ENCODE measurements around the gene LZTS3. TPM values are rescaled to one million over a fixed set of nuclear protein-coding genes. Genes with fewer than 3 reads are reported as not detected.
"Not testable (repeated sequence)": the region's sequence is repeated elsewhere in the genome, so short reads cannot be mapped to it uniquely, and the experiment has no call there.

Gene LZTS3
- total and polyA plus RNA-seq, 3 experiments from 2014 or later, result 0.35 to 1.0 (median 0.97) TPM

GRCh38 chr20:3121955-3122610 is 51.3 kb downstream of the LZTS3 start:
- ChIA-PET CTCF (no interaction called here), POLR2A (no interaction called here)
- DNase-seq, result no peak

GRCh38 chr20:3121271-3121911 is 52.0 kb downstream of the LZTS3 start:
- DNase-seq, result peak in 2 of 5 donors; percentile 17 to 72
- Histone ChIP-seq H3K4me3 (ENCODE audit: low read length) (peak overlapping the region; percentile 53), H3K27me3 (ENCODE audit: insufficient read depth, low read length, poor library complexity, severe bottlenecking) (no peaks in the 10 kb centered on the region), H3K4me1 (ENCODE audit: insufficient read depth, low read length) (peaks cover 34% of the 10 kb centered on the region), H3K27ac (ENCODE audit: low read depth, low read length) (no peak overlapping the region), H3K9me3 (ENCODE audit: low read length) (no peaks in the 10 kb centered on the region), H3K36me3 (ENCODE audit: insufficient read depth, low read length) (no peaks in the 10 kb centered on the region)
- Mint-ChIP-seq H3K36me3 (peaks cover 3 to 44% (median 17%) of the 10 kb centered on the region in 3 donors), H3K27ac (peak overlapping the region; percentile 38 to 93 (median 80)), H3K4me1 (peaks cover 25 to 37% (median 35%) of the 10 kb centered on the region in 3 donors), H3K4me3 (peak overlapping the region in 3 of 7 donors; percentile 51 to 58 (median 55)), H3K9me3 (peaks cover 0 to 2% (median 0%) of the 10 kb centered on the region in 5 donors), H3K27me3 (no peaks in the 10 kb centered on the region)
- POLR2A ChIA-PET, result no interaction called here
- CTCF ChIA-PET, result interaction anchor here (0.9 kb wide), 1 partner anchor 68 kb away, joined by 3 read pairs; no protein-coding TSS in a partner anchor

More at GRCh38 chr20:3121955-3122610, 51.3 kb downstream of the LZTS3 start:
- Histone ChIP-seq H3K36me3 (ENCODE audit: insufficient read depth, low read length) (no peaks in the 10 kb centered on the region), H3K4me1 (ENCODE audit: insufficient read depth, low read length) (peaks cover 34% of the 10 kb centered on the region), H3K4me3 (ENCODE audit: low read length) (peak overlapping the region; percentile 53), H3K9me3 (ENCODE audit: low read length) (no peaks in the 10 kb centered on the region), H3K27me3 (ENCODE audit: insufficient read depth, low read length, poor library complexity, severe bottlenecking) (no peaks in the 10 kb centered on the region), H3K27ac (ENCODE audit: low read depth, low read length) (no peak overlapping the region)
- H3K27me3 Mint-ChIP-seq, result no peaks in the 10 kb centered on the region
- peaks cover 25 to 35% (median 35%) of the 10 kb centered on the region in 3 donors for H3K4me1 Mint-ChIP-seq
- H3K36me3 Mint-ChIP-seq, result peaks cover 3 to 43% (median 17%) of the 10 kb centered on the region in 3 donors
- H3K4me3 Mint-ChIP-seq, result no peak overlapping the region
- H3K9me3 Mint-ChIP-seq, result peaks cover 0 to 2% (median 0%) of the 10 kb centered on the region in 5 donors
- H3K27ac Mint-ChIP-seq, result peak overlapping the region in 6 of 8 donors; percentile 47 to 93 (median 80)

GRCh38 chr20:3119044-3119443 is 54.3 kb downstream of the LZTS3 start:
- no peak overlapping the region for H3K4me3 ChIP-seq (ENCODE audit: low read length)
- no peak overlapping the region for H3K27ac Mint-ChIP-seq
- peaks cover 3 to 53% (median 20%) of the 10 kb centered on the region in 3 donors for H3K36me3 Mint-ChIP-seq
- no peak overlapping the region for H3K4me3 Mint-ChIP-seq
- peaks cover 0 to 2% (median 0%) of the 10 kb centered on the region in 5 donors for H3K9me3 Mint-ChIP-seq
- no peak for DNase-seq
- peaks cover 34% of the 10 kb centered on the region for H3K4me1 ChIP-seq (ENCODE audit: insufficient read depth, low read length)
- H3K27ac ChIP-seq (ENCODE audit: low read depth, low read length), result no peak overlapping the region
- H3K27me3 ChIP-seq (ENCODE audit: insufficient read depth, low read length, poor library complexity, severe bottlenecking), result no peaks in the 10 kb centered on the region
- CTCF ChIA-PET, result interaction anchor here (0.6 kb wide), 1 partner anchor 33 kb away, joined by 3 read pairs; no protein-coding TSS in a partner anchor
- H3K4me1 Mint-ChIP-seq, result peaks cover 26 to 45% (median 39%) of the 10 kb centered on the region in 3 donors
- POLR2A ChIA-PET, result no interaction called here
- H3K9me3 ChIP-seq (ENCODE audit: low read length), result no peaks in the 10 kb centered on the region
- H3K27me3 Mint-ChIP-seq, result no peaks in the 10 kb centered on the region
- H3K36me3 ChIP-seq (ENCODE audit: insufficient read depth, low read length), result no peaks in the 10 kb centered on the region

GRCh38 chr20:3117839-3118379 is 55.4 kb downstream of the LZTS3 start:
- H3K4me3 ChIP-seq (ENCODE audit: low read length); H3K36me3 ChIP-seq (ENCODE audit: insufficient read depth, low read length); H3K4me3 Mint-ChIP-seq; H3K27me3 ChIP-seq (ENCODE audit: insufficient read depth, low read length, poor library complexity, severe bottlenecking); POLR2A ChIA-PET; H3K27me3 Mint-ChIP-seq; H3K27ac ChIP-seq (ENCODE audit: low read depth, low read length); H3K9me3 ChIP-seq (ENCODE audit: low read length); H3K9me3 Mint-ChIP-seq: not testable (repeated sequence)
- DNase-seq, result peak in 2 of 5 donors; percentile 18 to 52
- H3K27ac Mint-ChIP-seq, result peak overlapping the region in 2 of 8 donors; percentile 43 to 46
- H3K4me1 Mint-ChIP-seq, result peaks cover 19 to 36% (median 29%) of the 10 kb centered on the region in 3 donors
- H3K36me3 Mint-ChIP-seq, result peaks cover 6 to 56% (median 21%) of the 10 kb centered on the region in 3 donors
- CTCF ChIA-PET, result interaction anchor here (0.6 to 1.8 kb wide), 4 partner anchors 12 to 261 kb away, joined by 3 to 6 read pairs (median 4); no protein-coding TSS in a partner anchor
- H3K4me1 ChIP-seq (ENCODE audit: insufficient read depth, low read length), result peaks cover 25% of the 10 kb centered on the region

- H3K36me3 Mint-ChIP-seq, result peaks cover 8 to 50% (median 9%) of the 10 kb centered on the region in 3 donors
- H3K27ac ChIP-seq (ENCODE audit: low read depth, low read length), result no peak overlapping the region
Measured at GRCh38 chr20:3116341-3116740, 57.0 kb downstream of the LZTS3 start.

GRCh38 chr20:3115190-3116107 is 57.9 kb downstream of the LZTS3 start:
- H3K4me1 Mint-ChIP-seq, result peaks cover 3 to 13% (median 4%) of the 10 kb centered on the region in 3 donors
- no peaks in the 10 kb centered on the region for H3K27me3 ChIP-seq (ENCODE audit: insufficient read depth, low read length, poor library complexity, severe bottlenecking)
- no peaks in the 10 kb centered on the region for H3K36me3 ChIP-seq (ENCODE audit: insufficient read depth, low read length)
- H3K4me3 Mint-ChIP-seq, result no peak overlapping the region
- peak overlapping the region in 1 of 8 donors; percentile 94 for H3K27ac Mint-ChIP-seq
- H3K4me3 ChIP-seq (ENCODE audit: low read length), result no peak overlapping the region
- H3K27ac ChIP-seq (ENCODE audit: low read depth, low read length), result no peak overlapping the region
- no peaks in the 10 kb centered on the region for H3K4me1 ChIP-seq (ENCODE audit: insufficient read depth, low read length)
- no peaks in the 10 kb centered on the region for H3K9me3 Mint-ChIP-seq
- DNase-seq, result peak in 2 of 5 donors; percentile 21 to 49
- ChIA-PET POLR2A (no interaction called here), CTCF (interaction anchor here (0.6 to 2.8 kb wide), 7 partner anchors 8 to 1822 kb away, joined by 3 to 18 read pairs (median 4); no protein-coding TSS in a partner anchor)
- peaks cover 6 to 49% (median 11%) of the 10 kb centered on the region in 3 donors for H3K36me3 Mint-ChIP-seq
- H3K27me3 Mint-ChIP-seq, result peaks cover 0 to 1% of the 10 kb centered on the region in 2 donors
- H3K9me3 ChIP-seq (ENCODE audit: low read length), result no peaks in the 10 kb centered on the region

More at GRCh38 chr20:3116341-3116740, 57.0 kb downstream of the LZTS3 start:
- Mint-ChIP-seq H3K9me3 (no peaks in the 10 kb centered on the region), H3K4me3 (no peak overlapping the region), H3K27me3 (peaks cover 0 to 1% of the 10 kb centered on the region in 2 donors), H3K27ac (no peak overlapping the region), H3K4me1 (peaks cover 10 to 20% (median 13%) of the 10 kb centered on the region in 3 donors)
- peaks cover 9% of the 10 kb centered on the region for H3K4me1 ChIP-seq (ENCODE audit: insufficient read depth, low read length)
- no peaks in the 10 kb centered on the region for H3K9me3 ChIP-seq (ENCODE audit: low read length)
- H3K36me3 ChIP-seq (ENCODE audit: insufficient read depth, low read length), result no peaks in the 10 kb centered on the region
- DNase-seq, result no peak
- H3K27me3 ChIP-seq (ENCODE audit: insufficient read depth, low read length, poor library complexity, severe bottlenecking), result no peaks in the 10 kb centered on the region
- no peak overlapping the region for H3K4me3 ChIP-seq (ENCODE audit: low read length)
- ChIA-PET POLR2A (no interaction called here), CTCF (interaction anchor here (1.4 to 2.8 kb wide), 3 partner anchors 13 to 47 kb away, joined by 5 to 7 read pairs (median 5); no protein-coding TSS in a partner anchor)

Data from CD8-positive, alpha-beta memory T cell (primary cell).